GM12801 (cell line): Measurements from ENCODE around the gene EXOC1L.

Experiments
- TF ChIP-seq, protein P1 (sequence below): IDR thresholded peaks from one replicate; pipeline ENCODE4 v1.5.1; 2011; ENCODE audit warnings: control low read depth; ENCODE audit not compliant: insufficient read length; ENCODE audit errors: extremely low read depth

EXOC1L gene

DNA sequence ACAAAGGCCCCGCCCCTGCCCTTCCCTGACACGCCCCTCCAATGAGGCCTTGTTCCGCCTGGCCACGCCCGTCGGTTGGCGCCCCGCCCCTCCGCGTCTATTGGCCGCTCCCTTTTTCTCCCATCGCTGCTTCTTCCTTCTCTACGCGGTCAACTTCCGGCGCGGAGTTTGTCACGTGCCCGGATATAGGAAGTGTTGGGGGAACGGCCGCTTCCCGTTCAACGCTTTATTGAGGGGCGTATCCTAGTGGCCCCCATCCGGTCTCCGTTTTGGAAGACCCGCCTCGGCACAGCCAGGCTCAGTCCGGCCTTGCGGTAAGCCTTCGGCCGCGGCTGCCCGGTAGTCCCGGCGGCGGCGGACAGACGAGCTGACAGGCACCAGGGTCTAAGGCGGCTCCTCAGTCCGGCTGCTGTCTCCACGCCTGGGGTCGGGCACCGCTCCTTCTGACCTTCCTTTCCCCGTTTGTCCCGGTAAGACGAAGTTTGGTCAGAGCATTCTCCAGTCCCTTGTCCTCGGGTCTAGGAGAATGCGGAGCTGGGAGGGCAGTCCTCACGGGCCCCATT, 34.0 kb downstream of the EXOC1L start, which contains the start of gene EXOC1:
Gene EXOC1, plus strand, starts transcription at position 165 of the 563 bp plus-strand sequence. CDS start 4,676 bp downstream, outside the sequence.
- TF ChIP-seq, protein P1, sequence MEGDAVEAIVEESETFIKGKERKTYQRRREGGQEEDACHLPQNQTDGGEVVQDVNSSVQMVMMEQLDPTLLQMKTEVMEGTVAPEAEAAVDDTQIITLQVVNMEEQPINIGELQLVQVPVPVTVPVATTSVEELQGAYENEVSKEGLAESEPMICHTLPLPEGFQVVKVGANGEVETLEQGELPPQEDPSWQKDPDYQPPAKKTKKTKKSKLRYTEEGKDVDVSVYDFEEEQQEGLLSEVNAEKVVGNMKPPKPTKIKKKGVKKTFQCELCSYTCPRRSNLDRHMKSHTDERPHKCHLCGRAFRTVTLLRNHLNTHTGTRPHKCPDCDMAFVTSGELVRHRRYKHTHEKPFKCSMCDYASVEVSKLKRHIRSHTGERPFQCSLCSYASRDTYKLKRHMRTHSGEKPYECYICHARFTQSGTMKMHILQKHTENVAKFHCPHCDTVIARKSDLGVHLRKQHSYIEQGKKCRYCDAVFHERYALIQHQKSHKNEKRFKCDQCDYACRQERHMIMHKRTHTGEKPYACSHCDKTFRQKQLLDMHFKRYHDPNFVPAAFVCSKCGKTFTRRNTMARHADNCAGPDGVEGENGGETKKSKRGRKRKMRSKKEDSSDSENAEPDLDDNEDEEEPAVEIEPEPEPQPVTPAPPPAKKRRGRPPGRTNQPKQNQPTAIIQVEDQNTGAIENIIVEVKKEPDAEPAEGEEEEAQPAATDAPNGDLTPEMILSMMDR, result no peak

DNA sequence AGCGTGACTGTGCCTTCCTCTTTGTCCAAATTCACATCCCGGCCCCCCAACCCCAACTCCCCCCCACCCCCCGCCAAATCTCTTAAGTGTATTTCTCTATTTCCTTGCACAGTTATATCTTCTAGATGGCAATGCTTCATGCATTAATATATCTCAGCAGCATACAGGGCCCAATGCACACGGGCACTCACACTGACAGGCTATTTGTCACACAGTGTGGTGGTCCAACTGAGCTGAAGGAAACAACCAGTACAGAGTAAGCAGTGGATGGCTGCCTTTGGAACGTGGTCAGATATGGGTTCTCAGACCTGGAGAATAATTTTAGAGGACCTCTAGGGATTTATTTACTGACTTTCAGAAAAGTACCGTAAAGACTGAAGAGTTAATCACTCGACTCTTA, 34.5 kb downstream of the EXOC1L start:
- TF ChIP-seq, protein P1, result no peak

- TF ChIP-seq, protein P1, result no peak
Measured at GRCh38 chr4:55857586-55857985, 38.0 kb downstream of the EXOC1L start.

GRCh38 chr4:55859711-55860110, 40.1 kb downstream of the EXOC1L start:
- TF ChIP-seq, protein P1, result no peak

- TF ChIP-seq, protein P1, result no peak
Measured at GRCh38 chr4:55864577-55865223, 45.1 kb downstream of the EXOC1L start.

DNA sequence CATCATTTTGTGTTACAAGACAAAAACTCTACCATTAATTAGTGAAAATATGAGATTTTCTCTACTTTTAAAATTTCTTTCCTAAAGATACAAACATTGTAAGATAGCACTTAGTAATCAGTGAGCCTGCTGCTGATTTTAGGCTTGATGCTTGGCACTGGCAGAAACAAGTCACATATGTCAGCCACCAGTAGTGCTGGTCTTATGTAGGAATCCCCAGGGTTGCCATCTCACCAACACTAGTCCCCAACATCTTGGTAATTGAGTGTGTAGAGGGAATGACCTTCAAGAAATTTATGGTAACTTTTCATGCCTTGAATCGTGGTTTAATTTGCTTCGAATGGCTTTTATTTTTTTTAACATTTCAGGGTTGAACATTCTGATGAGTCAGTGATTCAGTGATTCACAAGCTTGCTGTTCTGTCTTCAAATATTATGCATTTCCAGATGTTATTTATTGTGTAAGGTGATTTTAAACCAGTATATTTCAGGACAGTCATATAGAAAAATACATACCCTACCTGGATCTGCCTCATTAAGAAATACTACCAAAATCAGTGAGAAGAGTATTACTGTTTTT, 45.7 kb downstream of the EXOC1L start:
- TF ChIP-seq, protein P1, result no peak

DNA sequence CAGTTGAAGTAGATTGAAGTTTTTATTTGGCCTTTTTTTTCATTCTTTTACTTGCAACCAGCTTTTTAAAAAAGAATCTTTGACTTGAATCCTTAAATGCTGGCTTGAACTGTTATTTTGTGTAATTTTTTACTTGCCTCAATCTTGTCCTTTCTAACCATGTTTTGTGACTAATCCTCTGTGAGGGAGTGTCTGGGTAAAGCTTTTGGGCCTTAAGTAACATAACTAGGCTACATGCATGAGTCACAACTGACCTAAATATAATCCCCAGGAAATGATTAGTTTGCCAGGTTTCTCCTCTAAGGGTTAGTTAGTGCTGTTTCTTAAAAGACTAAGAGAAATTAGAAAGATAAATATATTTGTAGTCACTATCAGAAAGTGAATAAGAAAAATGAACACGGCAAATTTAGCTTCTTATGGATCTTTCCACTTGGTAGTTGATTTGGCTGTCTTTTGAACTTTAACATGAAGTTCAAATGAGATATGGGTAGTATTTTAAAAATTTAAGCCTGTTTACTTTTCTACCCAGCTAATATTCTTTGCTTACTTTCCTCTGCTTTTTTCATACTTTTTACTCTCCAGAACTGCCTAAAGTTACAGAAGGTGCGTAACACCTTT, 46.8 kb downstream of the EXOC1L start:
- TF ChIP-seq, protein P1, result no peak
